HFF-Myc (cell line): ENCODE measurements around the gene ISLR2.

Experiments
- DNase-seq: peaks from one replicate; pipeline ENCODE4 v3.0.0-alpha.2; 2011; ENCODE audit warnings: low read depth; ENCODE audit errors: extremely low read depth
- H3K4me3 ChIP-seq: replicated peaks from 2 replicates; pipeline ENCODE4 v1.5.1; 2011; ENCODE audit warnings: low read depth, mild to moderate bottlenecking, control low read depth, low read length
- TF ChIP-seq, protein P1 (sequence below): IDR thresholded peaks from 2 replicates; pipeline ENCODE4 v1.5.1; 2012; ENCODE audit warnings: mild to moderate bottlenecking, low read depth, low read length, control low read depth; ENCODE audit errors: missing control alignments

Gene ISLR2

DNA sequence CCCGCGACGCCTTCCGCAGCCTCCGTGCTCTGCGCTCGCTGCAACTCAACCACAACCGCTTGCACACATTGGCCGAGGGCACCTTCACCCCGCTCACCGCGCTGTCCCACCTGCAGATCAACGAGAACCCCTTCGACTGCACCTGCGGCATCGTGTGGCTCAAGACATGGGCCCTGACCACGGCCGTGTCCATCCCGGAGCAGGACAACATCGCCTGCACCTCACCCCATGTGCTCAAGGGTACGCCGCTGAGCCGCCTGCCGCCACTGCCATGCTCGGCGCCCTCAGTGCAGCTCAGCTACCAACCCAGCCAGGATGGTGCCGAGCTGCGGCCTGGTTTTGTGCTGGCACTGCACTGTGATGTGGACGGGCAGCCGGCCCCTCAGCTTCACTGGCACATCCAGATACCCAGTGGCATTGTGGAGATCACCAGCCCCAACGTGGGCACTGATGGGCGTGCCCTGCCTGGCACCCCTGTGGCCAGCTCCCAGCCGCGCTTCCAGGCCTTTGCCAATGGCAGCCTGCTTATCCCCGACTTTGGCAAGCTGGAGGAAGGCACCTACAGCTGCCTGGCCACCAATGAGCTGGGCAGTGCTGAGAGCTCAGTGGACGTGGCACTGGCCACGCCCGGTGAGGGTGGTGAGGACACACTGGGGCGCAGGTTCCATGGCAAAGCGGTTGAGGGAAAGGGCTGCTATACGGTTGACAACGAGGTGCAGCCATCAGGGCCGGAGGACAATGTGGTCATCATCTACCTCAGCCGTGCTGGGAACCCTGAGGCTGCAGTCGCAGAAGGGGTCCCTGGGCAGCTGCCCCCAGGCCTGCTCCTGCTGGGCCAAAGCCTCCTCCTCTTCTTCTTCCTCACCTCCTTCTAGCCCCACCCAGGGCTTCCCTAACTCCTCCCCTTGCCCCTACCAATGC is 45.1 kb downstream of the ISLR2 start:
- no peak for DNase-seq
- no peak overlapping the region for H3K4me3 ChIP-seq
- TF ChIP-seq, protein P1, sequence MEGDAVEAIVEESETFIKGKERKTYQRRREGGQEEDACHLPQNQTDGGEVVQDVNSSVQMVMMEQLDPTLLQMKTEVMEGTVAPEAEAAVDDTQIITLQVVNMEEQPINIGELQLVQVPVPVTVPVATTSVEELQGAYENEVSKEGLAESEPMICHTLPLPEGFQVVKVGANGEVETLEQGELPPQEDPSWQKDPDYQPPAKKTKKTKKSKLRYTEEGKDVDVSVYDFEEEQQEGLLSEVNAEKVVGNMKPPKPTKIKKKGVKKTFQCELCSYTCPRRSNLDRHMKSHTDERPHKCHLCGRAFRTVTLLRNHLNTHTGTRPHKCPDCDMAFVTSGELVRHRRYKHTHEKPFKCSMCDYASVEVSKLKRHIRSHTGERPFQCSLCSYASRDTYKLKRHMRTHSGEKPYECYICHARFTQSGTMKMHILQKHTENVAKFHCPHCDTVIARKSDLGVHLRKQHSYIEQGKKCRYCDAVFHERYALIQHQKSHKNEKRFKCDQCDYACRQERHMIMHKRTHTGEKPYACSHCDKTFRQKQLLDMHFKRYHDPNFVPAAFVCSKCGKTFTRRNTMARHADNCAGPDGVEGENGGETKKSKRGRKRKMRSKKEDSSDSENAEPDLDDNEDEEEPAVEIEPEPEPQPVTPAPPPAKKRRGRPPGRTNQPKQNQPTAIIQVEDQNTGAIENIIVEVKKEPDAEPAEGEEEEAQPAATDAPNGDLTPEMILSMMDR = no peak

DNA sequence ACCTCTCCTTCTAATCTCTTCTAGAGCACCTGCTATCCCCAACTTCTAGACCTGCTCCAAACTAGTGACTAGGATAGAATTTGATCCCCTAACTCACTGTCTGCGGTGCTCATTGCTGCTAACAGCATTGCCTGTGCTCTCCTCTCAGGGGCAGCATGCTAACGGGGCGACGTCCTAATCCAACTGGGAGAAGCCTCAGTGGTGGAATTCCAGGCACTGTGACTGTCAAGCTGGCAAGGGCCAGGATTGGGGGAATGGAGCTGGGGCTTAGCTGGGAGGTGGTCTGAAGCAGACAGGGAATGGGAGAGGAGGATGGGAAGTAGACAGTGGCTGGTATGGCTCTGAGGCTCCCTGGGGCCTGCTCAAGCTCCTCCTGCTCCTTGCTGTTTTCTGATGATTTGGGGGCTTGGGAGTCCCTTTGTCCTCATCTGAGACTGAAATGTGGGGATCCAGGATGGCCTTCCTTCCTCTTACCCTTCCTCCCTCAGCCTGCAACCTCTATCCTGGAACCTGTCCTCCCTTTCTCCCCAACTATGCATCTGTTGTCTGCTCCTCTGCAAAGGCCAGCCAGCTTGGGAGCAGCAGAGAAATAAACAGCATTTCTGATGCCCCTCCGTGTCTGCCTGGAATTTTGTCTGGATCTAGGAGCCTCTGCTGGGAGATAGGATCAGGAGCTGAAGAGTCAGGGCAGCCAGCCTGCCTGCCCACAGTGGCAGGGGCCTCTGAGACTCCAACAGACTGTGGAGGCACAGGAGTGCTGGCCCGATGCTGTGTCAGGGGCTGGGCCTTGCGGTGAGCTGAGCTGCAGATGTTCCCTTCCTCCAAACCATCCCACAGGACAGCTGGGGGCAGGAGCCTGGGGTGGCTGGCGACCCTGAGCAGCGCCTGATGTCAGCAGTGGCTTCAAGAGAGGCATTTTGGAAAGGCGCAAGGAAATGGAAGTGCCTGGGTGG is 46.2 kb downstream of the ISLR2 start:
- no peak overlapping the region for H3K4me3 ChIP-seq
- no peak for DNase-seq
- TF ChIP-seq, protein P1 = no peak

DNA sequence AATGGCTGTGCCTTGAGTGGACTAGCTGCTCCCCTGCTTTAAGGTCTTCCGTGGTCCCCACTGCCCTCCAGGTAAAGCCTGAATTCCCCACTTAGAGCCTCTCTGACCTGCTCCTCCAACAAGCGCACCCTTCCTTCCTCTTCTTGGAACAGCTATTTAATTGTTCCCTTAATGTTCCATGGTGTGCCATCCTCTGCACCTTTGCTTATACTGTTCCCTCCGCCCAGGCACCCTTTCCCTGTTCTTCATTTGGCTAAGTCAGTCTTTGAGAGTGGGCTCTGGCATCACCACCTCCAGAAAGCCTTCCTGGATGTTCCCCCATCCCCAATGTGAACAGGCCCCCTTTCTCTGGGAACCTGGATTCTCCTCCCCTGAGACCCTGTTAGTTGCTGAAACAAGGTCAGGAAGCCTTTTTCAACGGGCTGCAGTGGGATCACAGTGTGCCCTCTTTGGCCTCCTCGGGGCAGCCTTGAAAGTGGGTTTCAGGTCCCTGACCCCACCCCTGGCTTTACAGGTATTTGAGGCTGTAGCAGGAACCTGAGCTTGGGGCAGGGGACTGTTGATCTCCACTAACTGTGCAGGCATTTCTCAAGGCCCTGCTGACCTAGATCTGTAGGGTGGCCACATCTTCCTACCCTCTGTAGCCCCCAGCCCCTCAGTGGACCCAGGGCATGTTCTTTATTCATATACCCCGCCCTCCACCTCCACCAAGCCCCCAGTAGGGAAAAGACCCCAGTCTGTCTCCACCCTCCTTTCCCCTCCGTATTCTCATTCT is 48.1 kb downstream of the ISLR2 start:
- TF ChIP-seq, protein P1 = no peak
- H3K4me3 ChIP-seq = no peak overlapping the region
- DNase-seq = no peak

DNA sequence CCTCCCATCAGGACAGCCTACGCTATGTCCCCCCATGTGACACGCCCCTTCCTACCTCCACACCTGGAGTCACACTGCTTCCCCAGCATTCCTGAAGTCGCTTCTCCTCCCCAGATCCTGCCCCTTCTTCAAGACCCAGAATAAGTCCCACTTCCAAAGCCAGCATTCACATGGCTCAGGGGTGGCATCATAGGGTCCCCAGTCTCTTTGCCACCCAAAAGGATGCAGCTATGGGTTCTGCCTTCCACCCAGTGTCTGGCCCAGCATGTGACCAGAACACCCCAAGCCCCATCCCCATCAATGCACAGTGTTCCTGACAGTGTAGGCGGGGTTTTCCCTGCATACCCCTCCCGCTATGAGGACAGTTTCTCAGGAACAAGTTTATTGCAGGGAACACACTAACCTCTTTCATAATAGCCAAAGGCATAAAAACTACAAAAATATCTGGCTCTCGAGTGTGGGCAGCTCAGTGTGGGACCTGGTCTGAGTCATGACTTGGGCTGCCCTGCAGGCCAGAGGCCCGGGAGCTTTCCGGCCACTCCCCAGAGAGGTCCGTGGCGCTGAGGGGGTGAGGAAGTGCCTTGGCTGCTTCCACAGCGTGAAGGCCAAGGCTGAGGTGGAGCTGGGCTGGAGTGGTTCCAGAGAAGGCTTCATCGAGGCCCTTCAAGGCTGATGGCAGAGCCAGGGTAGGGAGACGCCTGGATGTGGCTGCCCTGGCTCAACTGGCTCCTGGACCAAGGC is 48.9 kb downstream of the ISLR2 start:
- no peak for DNase-seq
- TF ChIP-seq, protein P1 = no peak
- no peak overlapping the region for H3K4me3 ChIP-seq

DNA sequence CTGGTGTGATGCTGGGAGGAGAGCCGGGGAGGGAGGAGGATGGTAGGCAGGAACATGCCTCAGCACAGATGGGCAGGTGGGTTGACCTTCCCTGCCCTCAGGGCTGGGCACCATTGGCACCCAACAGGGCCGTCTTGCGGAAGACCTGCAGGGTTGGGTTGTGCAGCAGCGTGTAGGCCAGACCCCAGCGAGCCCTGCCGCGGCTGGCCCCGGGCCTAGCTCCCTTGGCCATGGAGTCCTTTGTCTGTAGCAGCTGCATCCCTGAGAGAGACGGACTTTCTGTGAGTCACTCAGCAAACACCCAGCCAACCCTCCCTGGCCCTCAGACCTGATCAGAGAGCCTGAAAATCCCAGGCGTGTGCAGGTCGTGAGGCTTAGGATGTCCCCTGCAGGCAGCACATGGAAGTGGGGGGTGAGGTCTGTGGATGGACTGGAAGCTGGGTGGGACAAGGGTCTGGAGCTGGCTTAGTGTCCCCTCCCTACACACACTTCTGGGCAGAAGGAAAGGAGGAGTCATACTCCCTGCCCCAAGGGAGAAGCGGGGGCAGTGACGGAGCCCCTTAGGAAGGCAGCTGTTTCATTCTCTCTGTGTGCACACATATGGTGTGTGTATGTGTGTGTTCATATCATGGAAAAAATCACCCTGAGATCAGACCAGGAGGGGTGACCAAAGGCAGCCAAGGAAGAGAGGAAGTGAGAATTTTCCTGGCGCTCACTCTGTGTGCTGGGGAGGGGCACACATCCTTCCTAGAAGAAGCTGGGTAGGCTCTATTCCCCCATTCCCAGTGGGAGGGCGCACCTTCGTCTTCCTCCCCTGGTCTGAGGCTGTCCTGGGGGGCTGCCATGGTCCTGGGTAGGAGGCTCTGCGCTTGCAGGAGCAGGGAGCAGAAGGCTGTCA is 49.8 kb downstream of the ISLR2 start:
- DNase-seq = no peak
- TF ChIP-seq, protein P1 = no peak
- H3K4me3 ChIP-seq = no peak overlapping the region
